ENCODE measurements around the gene SEPTIN3.

GRCh38 chr22:41966607-41967240 is 2.5 kb upstream of the SEPTIN3 start:
- TF ChIP-seq CTCF (IDR thresholded peaks at IDR 0.05), result peak in 6 of 7 experiments; percentile 6 to 41 (median 28)
- TF ChIP-seq POLR2A (IDR thresholded peaks at IDR 0.05), result no peak

Measured in body of pancreas (tissue), 4 donors.